Smooth muscle cell (in vitro differentiated cells): ENCODE measurements around the gene CNOT3. TPM values are rescaled to one million over a fixed set of nuclear protein-coding genes. Genes with fewer than 3 reads are reported as not detected.
A peak's percentile ranks its signal among the peaks of the same experiment; 100 is the strongest.

Experiments used
- DNase-seq: peaks from one replicate; lab custom pipeline; 2025; ENCODE audit not compliant: unreplicated experiment; lab: John Stamatoyannopoulos, UW
- H2AFZ ChIP-seq: fragments of 200-600 bp; sonication (generic); 2 replicates; pipeline ENCODE4 v1.6.0; 2016; ENCODE audit warnings: antibody characterized with exemption, low read depth, mild to moderate bottlenecking
- H3F3A ChIP-seq: fragments of 200-600 bp; sonication (generic); 2 replicates; pipeline ENCODE4 v1.6.0; 2017; ENCODE audit warnings: antibody characterized with exemption, low read depth
- H3K27ac ChIP-seq: fragments of 200-600 bp; sonication (generic); 2 replicates; pipeline ENCODE4 v1.5.1; 2016; ENCODE audit warnings: low read depth, mild to moderate bottlenecking
- H3K27me3 ChIP-seq: fragments of 200-600 bp; sonication (generic); 2 replicates; pipeline ENCODE4 v1.6.1; 2016; ENCODE audit warnings: low read depth, mild to moderate bottlenecking
- H3K36me3 ChIP-seq: fragments of 200-600 bp; sonication (generic); 2 replicates; pipeline ENCODE4 v1.5.1; 2016; ENCODE audit warnings: low read depth
- H3K4me1 ChIP-seq: fragments of 200-600 bp; sonication (generic); 2 replicates; pipeline ENCODE4 v1.5.1; 2016; ENCODE audit warnings: low read depth
- H3K4me2 ChIP-seq: fragments of 200-600 bp; sonication (generic); 2 replicates; pipeline ENCODE4 v1.6.0; 2016; ENCODE audit warnings: mild to moderate bottlenecking
- H3K4me3 ChIP-seq: fragments of 200-600 bp; sonication (generic); 2 replicates; pipeline ENCODE4 v1.5.1; 2016; ENCODE audit warnings: mild to moderate bottlenecking
- H3K79me2 ChIP-seq: fragments of 200-600 bp; sonication (generic); 2 replicates; pipeline ENCODE4 v1.6.0; 2016; ENCODE audit warnings: low read depth, mild to moderate bottlenecking
- H3K9ac ChIP-seq: fragments of 200-600 bp; sonication (generic); 2 replicates; pipeline ENCODE4 v1.6.0; 2016; ENCODE audit warnings: low read depth
- H3K9me3 ChIP-seq: fragments of 200-600 bp; sonication (generic); replicated peaks from 2 replicates; pipeline ENCODE4 v1.5.1; 2016; ENCODE audit warnings: low read depth
- H4K20me1 ChIP-seq: fragments of 200-600 bp; sonication (generic); 2 replicates; pipeline ENCODE4 v1.6.0; 2016; ENCODE audit warnings: low read depth
- CTCF ChIP-seq: fragments of 200-600 bp; sonication (generic); IDR thresholded peaks from 2 replicates; pipeline ENCODE4 v1.5.1; 2017; ENCODE audit warnings: borderline replicate concordance, mild to moderate bottlenecking, antibody characterized with exemption; ENCODE audit not compliant: insufficient read depth, poor library complexity, severe bottlenecking
- WGBS: methylation state at CpG from one replicate; pipeline ENCODE4 v1.1.7; 2016; ENCODE audit warnings: low lambda C conversion rate; 5-methylcytosine and 5-hydroxymethylcytosine counted together
- polyA plus RNA-seq: library from polyadenylated mRNA; unstranded; fragments of >200 nt; fragmentation: Nextera tagmentation; extraction: Ambion mirVana; gene quantifications from 2 replicates; pipeline ENCODE4 v1.2.1, GENCODE V29; 2016
- total RNA-seq: library from RNA; depleted of rRNA; stranded (reverse); fragments of >200 nt; gene quantifications from 2 replicates; pipeline ENCODE4 v1.2.3, GENCODE V29; 2014

The CNOT3 gene
- total and polyA plus RNA-seq, 2 experiments from 2014 or later: 12.4 to 31.4 TPM

GRCh38 chr19:54128441-54128725 is 9.2 kb upstream of the CNOT3 start:
- H3K4me2 ChIP-seq: no peak overlapping the region
- H3K9me3 ChIP-seq: no peaks in the 10 kb centered on the region
- no peak overlapping the region for H2AFZ ChIP-seq
- WGBS: 90% methylated on average over 11 of the region's 20 CpGs
- no peaks in the 10 kb centered on the region for H3F3A ChIP-seq
- H4K20me1 ChIP-seq: no peaks in the 10 kb centered on the region
- H3K27me3 ChIP-seq: no peaks in the 10 kb centered on the region
- H3K79me2 ChIP-seq: no peaks in the 10 kb centered on the region
- no peak overlapping the region for H3K4me3 ChIP-seq
- no peak for DNase-seq
- no peak overlapping the region for H3K9ac ChIP-seq
- no peak overlapping the region for H3K27ac ChIP-seq
- no peaks in the 10 kb centered on the region for H3K4me1 ChIP-seq
- TF ChIP-seq CTCF: no peak
- no peaks in the 10 kb centered on the region for H3K36me3 ChIP-seq

- no peaks in the 10 kb centered on the region for H3K27me3 ChIP-seq
- H3K27ac ChIP-seq: no peak overlapping the region
- no peaks in the 10 kb centered on the region for H3K9me3 ChIP-seq
- TF ChIP-seq CTCF: no peak
- 99% methylated on average over 41 of the region's 41 CpGs for WGBS
- no peaks in the 10 kb centered on the region for H4K20me1 ChIP-seq
- H3K4me2 ChIP-seq: no peak overlapping the region
- no peak overlapping the region for H3K9ac ChIP-seq
- DNase-seq: no peak
- H3K4me1 ChIP-seq: no peaks in the 10 kb centered on the region
- no peaks in the 10 kb centered on the region for H3F3A ChIP-seq
- H2AFZ ChIP-seq: no peak overlapping the region
- H3K36me3 ChIP-seq: no peaks in the 10 kb centered on the region
- no peaks in the 10 kb centered on the region for H3K79me2 ChIP-seq
- H3K4me3 ChIP-seq: no peak overlapping the region
These were observed 8.6 kb upstream of the CNOT3 start for GRCh38 chr19:54128796-54129616.

- Histone ChIP-seq H3K79me2 (no peaks in the 10 kb centered on the region), H3K9ac (no peak overlapping the region), H2AFZ (no peak overlapping the region), H3K27me3 (no peaks in the 10 kb centered on the region), H3K9me3 (no peaks in the 10 kb centered on the region), H3K4me3 (no peak overlapping the region), H3K4me1 (no peaks in the 10 kb centered on the region), H3K4me2 (no peak overlapping the region), H3K27ac (no peak overlapping the region), H4K20me1 (no peaks in the 10 kb centered on the region), H3F3A (no peaks in the 10 kb centered on the region), H3K36me3 (no peaks in the 10 kb centered on the region)
- WGBS: 97% methylated on average over 20 of the region's 20 CpGs
- DNase-seq: no peak
- no peak for TF ChIP-seq CTCF
These were observed 8.0 kb upstream of the CNOT3 start for GRCh38 chr19:54129617-54129996.

GRCh38 chr19:54133312-54133956 is 4.1 kb upstream of the CNOT3 start:
- Histone ChIP-seq H3K27ac (no peak overlapping the region), H3K9ac (no peak overlapping the region), H3K27me3 (no peaks in the 10 kb centered on the region), H3K9me3 (no peaks in the 10 kb centered on the region), H4K20me1 (peaks cover 5% of the 10 kb centered on the region), H3K4me3 (no peak overlapping the region), H2AFZ (no peak overlapping the region), H3K79me2 (peaks cover 8% of the 10 kb centered on the region), H3K36me3 (no peaks in the 10 kb centered on the region), H3F3A (no peaks in the 10 kb centered on the region), H3K4me1 (no peaks in the 10 kb centered on the region), H3K4me2 (no peak overlapping the region)
- 98% methylated on average over 8 of the region's 10 CpGs for WGBS
- peak; percentile 60 for DNase-seq
- no peak for TF ChIP-seq CTCF
